NCI-H748 (cell line): Measurements from ENCODE around the gene PLXNB1.

ENCODE experiments used
- DNase-seq: peaks from one replicate; lab custom pipeline; 2025; ENCODE audit not compliant: unreplicated experiment; lab: John Stamatoyannopoulos, UW

PLXNB1 gene

DNA sequence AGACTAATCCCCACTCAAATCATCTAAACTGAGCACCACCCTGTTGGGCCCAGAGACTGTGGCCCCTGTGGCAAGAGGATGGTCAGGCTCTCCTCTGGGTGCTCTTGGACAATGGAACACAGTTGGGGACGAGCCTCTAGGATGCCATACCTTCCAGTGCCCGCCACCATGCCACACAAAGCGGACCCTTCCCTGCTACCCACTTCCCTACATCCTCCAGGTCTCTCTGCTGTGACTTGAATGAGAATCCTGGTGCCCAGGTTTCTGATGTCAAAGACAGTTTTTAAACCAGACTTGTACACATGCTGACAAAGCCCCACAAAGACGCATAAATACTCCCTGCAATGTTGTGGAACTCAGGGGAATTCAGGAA, 5.3 kb upstream of the PLXNB1 start:
- DNase-seq = no peak

DNA sequence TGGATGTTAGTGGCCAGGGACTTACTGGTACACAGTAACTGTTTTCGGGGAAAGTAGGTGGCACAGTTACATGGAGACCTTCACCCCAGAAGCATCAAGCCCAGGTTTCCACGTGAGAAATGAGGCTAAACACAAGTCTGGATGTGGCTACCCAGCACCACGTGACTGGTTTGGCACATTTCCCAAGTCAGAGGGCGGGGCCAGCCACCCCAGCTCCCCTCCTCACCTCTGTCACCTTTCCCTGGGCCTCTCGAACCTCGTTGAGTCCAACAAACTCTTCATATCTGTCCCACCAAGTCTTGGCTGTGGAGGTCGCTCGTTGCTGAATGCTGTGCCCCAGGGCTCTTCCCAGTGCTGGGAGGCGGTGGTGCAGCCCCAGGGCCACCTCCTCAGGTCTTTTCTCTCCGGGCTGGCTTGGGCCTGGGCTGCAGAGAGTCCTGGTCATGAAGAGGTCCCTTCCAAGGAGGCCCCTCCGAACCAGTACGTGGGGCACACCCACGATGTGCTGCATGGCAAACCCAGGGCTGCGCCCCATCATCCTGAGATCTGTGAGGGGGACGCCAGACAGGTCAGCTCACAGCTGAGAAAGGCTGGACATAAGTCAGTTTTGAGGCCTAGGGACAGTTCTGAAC, 4.8 kb upstream of the PLXNB1 start:
- no peak for DNase-seq

DNA sequence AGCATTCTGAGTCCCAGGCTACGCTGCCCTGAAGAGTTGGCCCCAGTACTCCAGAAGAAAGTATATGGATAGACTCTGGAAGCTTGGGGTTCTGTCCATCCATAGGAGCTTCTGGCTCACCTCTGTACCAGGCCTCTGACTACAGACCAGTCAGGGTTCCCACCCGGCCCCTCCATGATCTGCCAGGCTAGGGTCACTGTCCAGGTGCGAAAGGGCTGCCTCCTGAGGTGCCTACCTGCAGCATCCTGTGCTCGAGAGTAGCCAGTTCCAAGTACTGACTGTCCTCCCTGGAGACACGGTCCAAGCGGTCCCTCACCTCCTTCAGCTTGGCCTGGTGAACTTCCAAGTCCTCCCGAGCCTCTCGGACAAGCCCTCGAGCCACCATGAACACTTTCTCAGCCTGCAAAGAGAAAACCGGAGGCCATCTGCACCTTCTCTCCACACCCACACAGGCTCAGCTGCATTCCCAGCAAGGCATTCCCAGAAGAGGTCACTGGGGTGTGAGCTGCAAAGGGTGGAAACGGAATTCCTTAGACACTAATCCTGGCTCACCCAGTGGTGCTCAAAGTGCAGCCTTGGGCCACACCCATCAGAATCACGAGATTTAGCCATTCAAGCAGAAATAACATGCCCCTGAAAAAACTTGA, 3.7 kb upstream of the PLXNB1 start:
- DNase-seq = no peak

DNA sequence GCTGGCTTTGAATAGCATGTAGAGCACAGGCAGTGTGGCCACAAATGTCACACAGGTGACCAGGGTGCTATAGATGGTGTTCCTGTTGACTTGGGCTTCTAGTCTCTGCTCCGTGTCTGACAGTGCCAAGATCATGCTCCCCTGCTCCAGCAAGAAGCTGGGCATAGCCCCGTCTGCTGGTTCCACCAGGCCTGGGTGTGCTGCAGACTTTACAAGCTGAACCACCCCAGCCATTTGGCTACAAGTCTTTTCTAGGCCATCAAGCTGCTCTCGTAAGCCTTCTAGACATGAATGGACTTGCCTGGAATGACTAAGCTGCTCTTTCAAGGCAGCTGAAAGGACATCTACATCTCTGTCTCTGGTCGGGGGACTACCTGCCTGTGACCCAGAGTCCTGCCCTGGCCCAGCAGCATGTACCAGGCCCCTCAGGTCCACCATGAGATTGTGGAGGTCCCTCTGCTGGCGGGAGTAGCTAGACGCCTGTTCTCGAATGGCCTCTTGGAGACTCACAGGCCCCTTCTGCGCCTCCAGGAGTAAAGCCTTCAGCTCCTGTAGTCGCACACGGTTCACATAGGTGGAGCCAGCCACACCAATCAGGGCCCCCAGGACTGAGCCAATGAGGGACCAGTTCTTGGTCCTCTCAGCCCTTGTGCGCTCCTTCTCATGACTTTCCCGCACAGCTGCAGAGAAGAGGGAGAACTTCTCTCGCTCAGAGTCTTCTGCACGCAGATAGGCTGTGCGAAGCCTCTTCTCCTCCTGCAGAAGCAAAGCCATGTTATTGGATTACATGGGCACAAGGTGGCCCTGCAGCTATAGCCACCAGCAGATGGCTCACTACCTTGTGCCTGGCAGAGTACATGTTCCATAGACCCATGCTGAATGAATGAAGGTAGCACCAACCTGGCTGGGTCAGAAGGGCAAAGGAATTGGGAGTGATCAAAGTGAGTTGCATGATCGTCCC, 2.8 kb upstream of the PLXNB1 start:
- no peak for DNase-seq

DNA sequence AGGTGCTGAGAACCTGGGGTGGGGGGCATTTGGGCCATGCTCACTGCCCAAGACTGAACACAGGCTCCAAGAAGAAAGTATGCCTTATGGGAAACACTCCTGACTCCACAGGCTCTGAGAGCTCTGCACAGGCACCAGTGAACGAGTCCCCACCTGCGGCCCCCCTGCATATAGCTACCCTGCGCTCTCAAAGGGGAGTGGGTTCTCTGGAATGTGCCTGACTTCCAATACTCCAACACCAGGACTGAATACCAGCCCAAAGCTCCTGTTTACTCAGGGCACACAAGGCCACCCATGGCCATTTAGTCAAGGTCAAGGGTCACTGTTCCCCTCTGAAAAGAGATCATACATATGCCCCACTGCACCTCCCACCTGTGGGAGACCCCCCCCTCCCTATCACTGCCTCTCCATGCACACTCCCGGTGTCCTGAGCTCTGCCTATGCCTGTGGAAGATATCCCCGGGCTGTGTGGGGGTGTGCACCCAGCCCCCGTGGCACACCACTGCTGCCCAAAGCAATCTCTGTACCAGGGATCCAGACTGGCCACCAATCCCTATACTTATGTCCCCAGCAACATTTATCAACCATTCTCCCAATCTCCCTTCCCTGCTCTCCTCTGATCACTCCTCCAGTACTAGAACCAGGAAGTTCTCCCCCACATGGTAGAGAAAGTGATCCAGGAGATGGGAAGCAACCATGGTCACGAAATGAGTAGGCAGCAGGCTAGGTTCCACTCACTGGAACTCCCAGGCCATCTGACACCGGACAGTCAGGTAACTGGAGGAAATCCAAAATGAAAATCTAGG, 1.5 kb upstream of the PLXNB1 start:
- DNase-seq = no peak

DNA sequence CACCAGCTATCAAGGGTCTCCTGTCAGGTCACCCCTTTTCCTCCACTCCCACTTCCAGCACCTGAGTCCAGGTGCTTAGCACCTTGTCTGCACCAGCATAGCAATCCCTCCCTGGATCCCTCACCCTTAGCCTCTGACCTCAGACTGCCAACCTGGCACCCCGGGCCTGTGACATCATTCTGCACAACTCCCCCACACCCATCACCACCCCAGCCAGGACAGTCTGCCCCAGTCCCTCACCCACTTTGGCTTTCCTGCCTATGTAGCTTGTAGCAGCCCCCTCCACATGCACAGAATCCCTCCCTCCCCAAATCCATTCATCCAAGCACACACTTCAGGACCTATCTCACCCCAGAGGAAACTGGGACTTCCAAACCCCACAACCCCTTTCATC, 819 bp upstream of the PLXNB1 start:
- no peak for DNase-seq

DNA sequence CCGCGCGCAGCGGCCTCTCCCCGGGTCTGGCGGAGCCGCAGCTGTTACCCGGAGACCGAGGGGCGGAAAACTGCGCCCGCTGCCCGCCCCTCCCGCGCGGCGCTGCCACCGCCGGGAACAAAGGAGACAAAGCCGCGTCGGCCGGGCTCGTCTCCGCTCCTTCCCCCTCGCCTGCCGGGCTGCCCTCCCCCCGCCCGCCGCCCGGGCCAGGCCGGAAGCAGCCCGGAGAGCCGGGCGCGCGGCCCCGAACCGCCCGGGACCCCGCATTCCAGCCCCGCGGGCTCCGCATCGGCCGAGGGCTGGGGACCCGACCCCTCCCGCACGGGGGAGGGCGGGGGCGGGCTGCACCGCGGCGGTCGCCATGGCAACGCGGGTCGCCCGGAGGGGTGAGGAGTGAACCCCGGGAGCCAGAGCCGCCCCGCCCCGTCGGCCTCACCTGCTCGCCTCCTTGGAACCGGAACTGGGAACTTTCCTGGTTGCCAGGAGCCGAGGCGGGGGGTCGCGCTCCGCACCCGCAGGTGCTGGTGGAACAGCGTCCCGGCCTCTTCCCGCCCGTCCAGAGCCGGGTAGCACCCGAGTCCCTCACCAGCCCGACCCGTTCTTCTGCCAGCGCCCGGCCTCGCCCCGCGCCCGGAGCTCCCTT, 448 bp downstream of the PLXNB1 start:
- DNase-seq = peak; percentile 84

DNA sequence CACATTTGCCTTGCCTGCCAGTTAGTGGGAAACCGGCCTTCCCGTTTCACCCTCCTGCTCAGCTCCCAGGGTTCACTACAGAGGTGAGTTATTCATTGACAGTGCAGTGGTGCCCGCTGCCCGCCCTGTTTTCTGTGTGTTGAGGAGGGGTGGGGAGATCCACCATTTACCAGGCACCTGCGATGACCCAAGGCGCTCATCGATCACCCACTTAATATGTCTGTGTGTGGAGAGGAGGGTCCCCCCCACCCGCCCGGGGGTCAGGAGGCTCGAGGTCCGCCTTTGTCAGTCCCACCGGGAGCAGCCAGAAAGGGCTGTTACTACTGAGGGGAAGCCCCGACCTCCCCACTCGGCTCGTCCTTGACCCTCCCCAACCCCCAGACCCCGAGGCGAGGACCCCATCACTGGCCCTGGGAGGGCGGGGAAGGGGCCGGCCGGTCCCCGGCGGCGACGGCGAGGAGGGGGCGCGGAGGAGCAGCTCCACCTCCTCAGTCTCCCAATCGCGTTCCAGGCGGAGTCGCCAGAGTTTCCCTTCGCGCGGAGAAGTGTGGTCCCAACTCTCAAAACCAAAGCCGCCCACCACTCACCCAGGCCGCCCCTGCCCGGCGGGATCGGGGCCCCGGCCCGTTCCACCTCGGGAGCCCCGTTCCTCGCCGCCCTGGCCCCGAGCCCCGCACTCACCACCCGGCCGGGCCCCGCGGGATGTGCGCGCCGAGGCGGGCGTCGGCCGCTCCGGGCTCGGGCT, 1.1 kb downstream of the PLXNB1 start:
- peak; percentile 49 for DNase-seq

DNA sequence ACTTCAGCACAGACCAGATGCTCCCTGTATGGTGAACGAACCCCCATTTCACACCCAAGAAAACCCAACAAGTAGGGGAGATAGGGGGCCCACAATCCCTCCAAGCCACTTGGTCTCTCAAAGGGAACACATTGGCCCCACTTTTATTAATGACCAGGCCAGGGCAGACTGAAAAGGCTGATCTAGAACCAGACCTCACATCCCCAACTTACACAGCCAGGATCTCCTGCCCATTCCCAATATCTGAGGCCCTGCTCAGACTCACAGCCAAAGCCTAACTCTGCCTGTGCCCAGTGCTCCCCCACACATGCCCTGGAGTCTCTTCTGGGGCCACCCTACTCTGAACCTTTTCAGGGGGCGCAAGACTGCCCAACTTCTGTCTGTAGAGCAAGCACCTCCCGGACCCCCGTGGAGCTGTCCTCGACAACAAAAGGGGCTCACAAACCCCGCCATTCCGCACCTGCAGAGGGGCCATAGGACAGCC, 1.8 kb downstream of the PLXNB1 start:
- DNase-seq = no peak

DNA sequence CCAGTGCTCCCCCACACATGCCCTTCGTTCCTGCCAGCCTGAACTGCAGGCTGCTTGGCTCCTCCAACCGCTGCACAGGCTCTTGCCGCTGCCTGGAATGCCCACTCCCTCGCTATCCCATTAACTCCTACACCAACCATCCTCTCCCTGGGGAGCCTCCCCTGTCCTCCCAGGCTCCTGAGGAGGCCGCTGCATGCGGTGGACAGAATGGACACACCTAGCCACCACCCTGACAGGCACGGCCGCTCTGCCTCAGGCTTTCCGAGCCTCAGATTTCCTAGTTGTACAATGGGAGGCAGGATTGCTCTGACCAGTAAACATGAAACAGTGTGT, 2.3 kb downstream of the PLXNB1 start:
- no peak for DNase-seq

DNA sequence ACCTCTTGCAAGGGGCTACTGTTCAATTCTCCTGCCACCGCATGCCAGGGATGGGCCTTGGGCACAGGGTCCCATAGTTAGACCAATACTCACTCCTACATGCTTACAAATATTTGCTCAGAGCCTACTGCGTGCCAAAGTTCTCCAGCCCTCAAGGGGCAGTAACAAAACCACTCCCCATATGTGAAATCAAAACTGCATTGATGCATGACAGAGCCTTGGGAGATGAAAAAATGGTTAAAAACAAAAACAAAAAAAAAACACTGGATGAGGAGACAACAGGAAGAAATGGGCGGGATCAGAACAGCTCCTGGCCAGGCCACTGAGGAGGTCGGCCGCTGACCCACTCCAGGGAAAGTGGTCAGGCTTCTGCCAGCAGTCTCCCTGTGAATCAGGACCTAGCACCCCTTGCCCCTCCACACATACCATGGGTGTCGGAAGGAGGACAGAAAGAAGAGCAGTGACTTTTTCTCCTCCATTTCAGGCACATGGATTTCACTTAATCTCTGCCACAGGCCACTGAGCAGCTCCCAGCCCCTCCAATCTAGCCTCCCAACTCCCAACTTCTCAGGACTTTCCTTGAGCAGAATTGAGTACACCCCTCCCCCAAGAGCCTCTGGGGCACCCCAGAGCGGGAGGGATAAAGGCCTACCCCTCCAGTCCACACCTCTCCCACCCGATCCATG, 2.8 kb downstream of the PLXNB1 start:
- DNase-seq = no peak

DNA sequence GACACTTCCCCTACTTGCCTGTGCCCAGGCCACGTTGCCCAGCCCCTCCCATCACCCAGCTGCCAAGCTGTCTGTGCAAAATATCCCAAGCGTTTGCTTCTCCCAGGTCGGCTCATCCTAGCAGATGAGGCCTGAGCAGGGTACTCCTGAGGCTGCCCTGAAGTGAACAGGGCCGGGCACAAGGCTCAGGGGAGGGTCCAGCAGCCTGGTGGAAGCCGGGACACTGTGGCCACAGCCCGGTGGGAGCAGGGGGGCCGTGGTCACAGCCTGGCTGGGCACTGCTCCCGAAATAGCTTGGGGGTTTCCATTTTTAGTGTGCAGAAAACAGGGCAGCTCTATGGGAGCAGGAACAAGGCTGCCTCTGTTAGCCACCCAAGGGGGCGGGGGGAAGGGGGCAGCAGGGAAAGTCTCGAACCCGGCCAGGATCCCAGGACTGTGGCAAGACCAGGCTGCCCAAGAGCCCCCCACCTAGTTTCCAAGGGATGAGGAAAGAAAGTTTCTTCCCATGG, 3.4 kb downstream of the PLXNB1 start:
- no peak for DNase-seq

DNA sequence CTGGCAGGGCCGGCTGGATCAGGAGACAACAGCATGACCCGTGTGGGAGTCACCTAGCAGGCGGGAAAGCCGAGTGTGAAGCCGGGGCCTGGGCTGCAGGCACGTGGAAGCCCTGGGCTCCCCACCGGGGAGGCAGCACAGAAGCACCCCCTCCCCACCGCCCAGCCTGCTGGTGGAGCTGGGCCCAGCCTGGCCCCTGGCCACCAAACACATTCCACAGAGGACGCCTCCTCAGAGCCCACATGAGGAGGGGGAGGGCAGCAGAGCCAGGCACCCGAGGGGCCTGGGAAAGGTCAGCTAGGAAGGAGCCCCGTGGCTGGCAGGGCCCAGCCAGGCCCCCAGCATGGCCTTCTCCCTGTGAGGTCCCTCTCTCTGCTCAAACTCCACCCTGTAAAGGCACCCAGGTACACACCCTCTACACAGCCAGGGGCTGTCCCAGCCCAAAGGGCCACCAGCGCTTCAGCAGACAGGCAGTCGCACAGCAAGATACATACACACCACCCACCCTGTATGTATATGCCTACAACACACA, 4.5 kb downstream of the PLXNB1 start:
- DNase-seq = no peak

DNA sequence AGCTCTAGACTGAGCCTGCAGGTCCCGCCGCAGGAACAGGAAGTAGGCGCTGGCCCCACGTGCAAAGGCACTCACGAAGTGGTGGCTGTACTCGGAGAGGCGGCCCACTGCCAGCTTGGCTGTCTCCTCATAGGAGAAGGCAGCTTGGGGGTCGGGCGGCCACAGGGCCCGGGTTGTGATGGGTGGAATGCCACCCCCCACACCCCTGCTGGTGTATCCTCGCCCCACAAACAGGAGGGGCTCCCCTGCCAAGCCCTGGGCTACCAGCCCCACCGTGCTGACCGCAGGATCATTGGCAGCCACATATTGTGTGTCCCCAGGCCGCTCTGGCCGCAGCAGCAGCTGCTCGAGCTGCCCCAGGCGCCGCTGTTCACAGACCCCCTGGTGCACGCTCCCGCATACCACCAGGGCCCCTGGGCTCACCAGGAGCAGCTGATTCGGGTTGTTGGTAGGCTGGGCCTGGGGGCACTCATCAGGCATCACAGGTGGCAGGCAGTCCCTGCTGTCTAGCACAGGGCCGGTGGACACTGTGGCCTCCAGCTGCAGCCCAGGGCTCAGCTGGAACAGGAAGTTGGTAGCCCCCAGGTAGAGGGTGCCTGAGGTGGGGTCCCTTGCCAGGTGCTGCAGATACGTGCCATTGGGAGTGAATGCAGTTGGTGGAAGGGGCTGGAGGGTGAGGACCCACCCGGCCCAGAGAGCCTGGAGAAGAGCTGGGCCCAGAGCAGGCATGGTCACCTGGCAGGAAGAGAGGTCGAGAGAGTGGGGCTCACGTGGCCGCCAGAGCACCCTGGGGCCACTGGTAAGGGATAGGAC, 5.8 kb downstream of the PLXNB1 start:
- DNase-seq = no peak

DNA sequence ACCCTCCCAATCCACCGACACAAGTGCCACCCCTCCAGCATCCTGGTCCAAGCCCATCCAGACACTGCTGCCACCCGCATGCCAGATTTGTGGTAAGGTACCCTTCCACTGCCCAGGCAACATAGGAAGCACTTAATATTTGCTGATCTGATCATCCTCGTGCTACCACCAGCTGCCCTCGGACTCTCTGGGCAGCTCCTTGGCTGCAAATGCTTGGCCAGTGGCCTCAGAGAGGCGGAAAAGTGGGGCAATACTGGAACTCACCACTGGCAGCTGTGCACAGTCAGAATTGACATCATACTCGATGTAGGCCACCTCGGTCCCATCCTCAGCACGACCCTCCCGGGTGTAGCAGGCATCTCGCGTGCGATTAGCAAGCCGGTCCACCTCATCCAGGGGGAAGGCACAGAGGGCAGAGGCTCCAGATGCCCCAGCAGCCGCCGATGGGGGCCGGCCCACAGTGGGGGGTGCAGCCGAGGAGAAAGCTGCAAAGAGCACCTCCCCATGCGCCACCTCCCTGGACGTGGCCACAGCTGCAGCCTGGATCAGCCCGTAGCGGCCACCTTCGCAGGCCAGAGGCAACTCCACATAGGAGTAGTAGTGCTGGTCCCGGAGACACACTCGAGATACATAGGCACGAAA, 6.5 kb downstream of the PLXNB1 start:
- no peak for DNase-seq

DNA sequence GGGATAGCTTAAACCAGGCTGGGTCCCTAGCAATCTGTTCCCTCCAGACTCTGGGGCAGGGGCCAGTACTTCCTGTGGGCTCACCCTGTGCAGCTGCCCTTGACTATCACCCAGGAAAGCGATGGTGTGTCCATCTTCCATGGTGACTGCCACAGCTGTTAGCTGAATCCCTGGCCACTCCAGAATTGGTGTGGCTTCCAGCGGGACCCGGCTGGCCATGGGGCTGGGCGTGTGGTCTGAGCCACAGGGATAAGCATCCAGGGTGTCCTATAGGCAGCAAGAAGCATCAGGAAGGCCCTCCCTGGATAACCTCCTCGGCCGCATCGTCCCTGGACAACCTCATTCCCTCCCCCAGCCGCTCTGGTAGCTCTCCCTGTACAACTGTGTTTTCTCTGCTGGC, 7.2 kb downstream of the PLXNB1 start:
- DNase-seq = no peak

DNA sequence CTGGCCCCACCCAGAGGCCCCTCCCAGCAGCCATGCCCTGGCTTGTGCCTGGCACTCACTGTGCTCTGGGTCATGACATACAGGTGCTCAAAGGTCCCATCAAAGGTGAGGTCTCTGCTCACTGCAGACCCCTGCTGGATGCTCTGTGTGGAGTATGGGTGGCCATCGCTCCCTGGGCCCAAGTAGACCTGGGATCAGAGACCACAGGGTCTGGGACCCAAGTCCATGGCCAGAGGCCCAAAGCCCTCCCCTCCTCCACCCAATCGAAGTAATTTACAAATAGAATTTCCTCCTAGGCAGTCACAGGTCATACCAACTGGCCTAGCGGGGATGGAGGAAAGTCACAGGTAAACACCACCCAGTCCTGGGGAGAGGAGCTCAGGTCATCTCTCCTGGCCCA, 7.6 kb downstream of the PLXNB1 start:
- no peak for DNase-seq

DNA sequence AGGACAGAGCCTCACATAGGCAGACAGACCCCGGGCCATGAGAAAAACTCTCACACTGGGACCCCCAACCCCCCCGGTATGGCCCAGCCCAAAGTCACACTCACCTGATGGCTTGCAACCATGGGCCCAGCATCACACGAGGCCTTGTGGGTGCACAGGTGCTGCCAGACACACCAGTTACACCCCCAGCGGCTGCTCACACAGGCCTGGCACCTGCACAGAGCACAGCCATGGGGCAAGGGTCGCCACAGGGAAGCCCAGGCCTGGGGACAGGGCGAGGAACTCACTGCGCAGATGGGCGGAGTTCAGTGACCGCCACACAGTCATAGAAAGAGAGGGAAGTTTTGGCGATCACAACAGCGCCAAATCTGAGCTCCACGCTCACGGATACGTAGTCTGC, 9.3 kb downstream of the PLXNB1 start:
- DNase-seq = no peak
